Gastrocnemius medialis (tissue), 4 donors: ENCODE measurements around the gene SCAI.

ENCODE experiments used
- CTCF ChIP-seq, 5 experiments: fragments of 450-650 bp in 3 of 5; fragments of 200-600 bp in 2 of 5; sonication (generic) in 2 of 5; IDR thresholded peaks in 4 of 5; conservative IDR thresholded peaks in 1 of 5; 1 replicate in 4 of 5; 2 replicates in 1 of 5; pipeline ENCODE4 v1.5.1; 2016 to 2019; ENCODE audit warnings: antibody characterized with exemption in 5 of 5, mild to moderate bottlenecking in 3 of 5, moderate library complexity in 3 of 5
- POLR2A ChIP-seq, 2 donors: fragments of 450-650 bp; IDR thresholded peaks; one replicate each; pipeline ENCODE4 v1.6.1; 2017; ENCODE audit warnings: antibody characterized with exemption in 2 of 2, mild to moderate bottlenecking in 2 of 2, moderate library complexity in 2 of 2

GRCh38 chr9:125088752-125089151 lies 54.6 kb downstream of the SCAI start:
- TF ChIP-seq CTCF (IDR thresholded peaks at IDR 0.05 in 4 of 5, conservative IDR thresholded peaks at IDR 0.05 in 1 of 5) (no peak), POLR2A (IDR thresholded peaks at IDR 0.05) (no peak)
